ENCODE measurements around the gene FAM117A.

GRCh38 chr17:49707246-49707607, 56.7 kb downstream of the FAM117A start:
- TF ChIP-seq CTCF (conservative IDR thresholded peaks at IDR 0.05 in 1 of 2, IDR thresholded peaks at IDR 0.05 in 1 of 2; ENCODE audit: extremely low read depth in 1 of 2, insufficient read depth in 1 of 2, low read depth in 1 of 2, low read length in 2 of 2) (no peak), EZH2 (IDR thresholded peaks at IDR 0.05; ENCODE audit: borderline replicate concordance, low read length) (no peak)
